HepG2 (cell line): ENCODE data around the gene BPHL. TPM values are rescaled to one million over a fixed set of nuclear protein-coding genes. Genes with fewer than 3 reads are reported as not detected.

ENCODE experiments used
- ATAC-seq: fragments of 200-7000 bp; cut with Tn5 transposase; 3 replicates; pipeline ENCODE4 v1.9.1; 2020; ENCODE audit warnings: mild to moderate bottlenecking, moderate library complexity
- BruUV-seq: library from RNA; stranded (reverse); fragments of 400-500 nt; replicated peaks from 2 replicates; lab custom pipeline; 2021; lab: Mats Ljungman, UMichigan
- CTCF ChIA-PET: fragments of 300-600 bp; formaldehyde crosslinking; extraction: SDS; loops from one replicate; lab custom pipeline; 2021; ENCODE audit warnings: low total read pairs, inconsistent platforms, low intra/inter-chr PET ratio; lab: Yijun Ruan, JAX
- POLR2A ChIA-PET: fragments of 350-600 bp; sonication (Branson Sonifier 250); formaldehyde crosslinking; loops from one replicate; lab custom pipeline; 2020; ENCODE audit warnings: antibody characterized with exemption, inconsistent platforms; lab: Yijun Ruan, JAX
- DNase-seq: peaks from one replicate; pipeline ENCODE4 v3.0.0-alpha.2; 2015; ENCODE audit warnings: low spot score
- FAIRE-seq: peaks from 3 replicates; lab custom pipeline; 2011; peaks lifted over from hg19 to GRCh38; lab: Jason Lieb, UNC
- H2AFZ ChIP-seq: one replicate; pipeline ENCODE4 v1.6.1; 2011; ENCODE audit warnings: low read length, inconsistent platforms
- H3K27ac ChIP-seq: fragments of 300-600 bp; 3 replicates; pipeline ENCODE4 v1.8.0; 2011; ENCODE audit warnings: mixed run types, mild to moderate bottlenecking, mixed read lengths, low read length, inconsistent platforms; ENCODE audit not compliant: insufficient read depth; ENCODE audit errors: extremely low read length
- H3K27me3 ChIP-seq, 2 experiments: fragments of 200-600 bp in 1 of 2; 2 replicates in 1 of 2; 3 replicates in 1 of 2; pipeline versions ENCODE4 v1.6.0 to v1.8.0; 2011; ENCODE audit warnings: low read length in 2 of 2, mild to moderate bottlenecking in 2 of 2, moderate library complexity in 2 of 2, inconsistent platforms in 1 of 2; ENCODE audit not compliant: insufficient read depth in 2 of 2, control insufficient read depth in 1 of 2
- H3K36me3 ChIP-seq, 2 experiments: fragments of 200-600 bp in 1 of 2; replicated peaks in 1 of 2; 2 replicates in 1 of 2; 3 replicates in 1 of 2; pipeline versions ENCODE4 v1.5.1 to v1.8.0; 2011; ENCODE audit warnings: low read length in 2 of 2, inconsistent platforms in 1 of 2; ENCODE audit not compliant: insufficient read depth in 2 of 2, control insufficient read depth in 1 of 2
- H3K4me1 ChIP-seq: 2 replicates; pipeline ENCODE4 v1.5.1; 2012; ENCODE audit warnings: low read length, inconsistent platforms; ENCODE audit not compliant: insufficient read depth
- H3K4me2 ChIP-seq: 2 replicates; pipeline ENCODE4 v1.6.0; 2011; ENCODE audit warnings: low read depth, low read length, inconsistent platforms
- H3K4me3 ChIP-seq, 3 experiments: fragments of 200-600 bp in 1 of 3; sonication (generic), shearing (Covaris generic) in 1 of 3; replicated peaks in 1 of 3; 2 replicates each; pipeline ENCODE4 v1.5.1; 2011 to 2016; ENCODE audit warnings: low read length in 3 of 3, inconsistent platforms in 2 of 3, low read depth in 2 of 3, mild to moderate bottlenecking in 2 of 3, control low read depth in 1 of 3, mixed read lengths in 1 of 3; ENCODE audit not compliant: insufficient read depth in 1 of 3
- H3K79me2 ChIP-seq: one replicate; pipeline ENCODE4 v1.6.1; 2011; ENCODE audit warnings: low read length, inconsistent platforms; ENCODE audit not compliant: insufficient read depth
- H3K9ac ChIP-seq: 2 replicates; pipeline ENCODE4 v1.6.0; 2011; ENCODE audit warnings: mild to moderate bottlenecking, low read depth, low read length, inconsistent platforms; ENCODE audit not compliant: insufficient read depth
- H3K9me3 ChIP-seq: 2 replicates; pipeline ENCODE4 v1.5.1; 2012; ENCODE audit warnings: mild to moderate bottlenecking, low read length
- H4K20me1 ChIP-seq: 2 replicates; pipeline ENCODE4 v1.6.0; 2011; ENCODE audit warnings: inconsistent platforms, mild to moderate bottlenecking, low read length, moderate library complexity; ENCODE audit not compliant: insufficient read depth
- ATF7 ChIP-seq, 2 experiments: fragments of 450-650 bp in 1 of 2; sonication (generic) in 1 of 2; formaldehyde crosslinking in 1 of 2; IDR thresholded peaks; 2 replicates each; pipeline versions ENCODE4 v1.4.0 to v1.6.1; 2016 to 2020; ENCODE audit warnings: antibody characterized with exemption in 1 of 2, mild to moderate bottlenecking in 1 of 2, missing genetic modification reagents in 1 of 2
- DMTF1 ChIP-seq: sonication (generic); formaldehyde crosslinking; IDR thresholded peaks from 2 replicates; pipeline ENCODE4 v1.4.0; 2020; ENCODE audit warnings: mild to moderate bottlenecking, missing genetic modification reagents
- KMT2B ChIP-seq: IDR thresholded peaks from 2 replicates; pipeline ENCODE4 v1.6.1; 2016; ENCODE audit warnings: missing genetic modification reagents, missing compliant biosample characterization
- YEATS2 ChIP-seq: sonication (generic); formaldehyde crosslinking; IDR thresholded peaks from 2 replicates; pipeline ENCODE4 v1.4.0; 2020; ENCODE audit warnings: missing genetic modification reagents, borderline replicate concordance
- ZFX ChIP-seq: sonication (generic); formaldehyde crosslinking; IDR thresholded peaks from 2 replicates; pipeline ENCODE4 v1.4.0; 2020; ENCODE audit warnings: mild to moderate bottlenecking, low read depth, missing genetic modification reagents, moderate library complexity
- WGBS: methylation state at CpG from one replicate; pipeline ENCODE4 v1.1.6; 2017; ENCODE audit warnings: low lambda C conversion rate; 5-methylcytosine and 5-hydroxymethylcytosine counted together
- in situ Hi-C: cut with HindIII; loops from 2 replicates; pipeline ENCODE4 v1.10.0; 2017; ENCODE audit warnings: low pct_unique_long_range_greater_than_20kb; ENCODE audit not compliant: extremely low pct_ligation_motif_present
- intact Hi-C: fragments of 100-400 bp; cut with micrococcal nuclease; formaldehyde crosslinking; loops from one replicate; pipeline ENCODE4 v1.10.0; 2022; ENCODE audit not compliant: unreplicated experiment
- polyA plus RNA-seq, 8 experiments: library from polyadenylated mRNA; depleted of rRNA in 3 of 8; stranded (reverse) in 7 of 8; unstranded in 1 of 8; fragments of >200 nt; fragmentation: Illumina TruSeq in 4 of 8; extraction: Trizol in 4 of 8; gene quantifications; 2 replicates each; pipeline versions ENCODE4 v1.2.1 to v1.2.3, GENCODE V29; 2011 to 2016; ENCODE audit warnings: low read depth in 4 of 8, missing spikeins in 1 of 8, mixed read lengths in 1 of 8; ENCODE audit not compliant: insufficient read depth in 1 of 8
- total RNA-seq, 5 experiments: library from RNA; depleted of rRNA; stranded (reverse); fragments of >200 nt; fragmentation: Illumina TruSeq; extraction: Trizol; gene quantifications; 2 replicates each; pipeline ENCODE4 v1.2.3, GENCODE V29; 2016; ENCODE audit warnings: low read depth in 1 of 5
- TF ChIP-seq, protein P1 (sequence below), 2 experiments: fragments of 450-650 bp in 1 of 2; sonication (generic) in 1 of 2; formaldehyde crosslinking in 1 of 2; IDR thresholded peaks; 2 replicates each; pipeline versions ENCODE4 v1.6.1 to v1.8.0; 2016 to 2022; ENCODE audit warnings: antibody characterized with exemption in 1 of 2, mild to moderate bottlenecking in 1 of 2, missing genetic modification reagents in 1 of 2

Gene BPHL
- total and polyA plus RNA-seq, 2 of the 13 experiments (the other 11 are each of a cell fraction or from before 2014, with no cell fraction given): 37.8 to 39.5 TPM

- no TSS peak for BruUV-seq
- no peak for FAIRE-seq
- Histone ChIP-seq H3K4me3 (no peak overlapping the region), H3K36me3 (peaks cover 29 to 91% of the 10 kb centered on the region in 2 experiments), H2AFZ (no peak overlapping the region), H3K27ac (no peak overlapping the region), H3K79me2 (peaks cover 1% of the 10 kb centered on the region), H3K4me1 (no peaks in the 10 kb centered on the region), H3K9ac (no peak overlapping the region), H3K27me3 (no peaks in the 10 kb centered on the region), H4K20me1 (no peaks in the 10 kb centered on the region), H3K9me3 (no peaks in the 10 kb centered on the region), H3K4me2 (no peak overlapping the region)
- no peak for TF ChIP-seq DMTF1
- TF ChIP-seq KMT2B (CRISPR knock-in tag): no peak
- POLR2A ChIA-PET: no interaction called here
- ATAC-seq: no peak
- in situ Hi-C loops: no loop called here
- over 99% methylated on average over 5 of the region's 5 CpGs for WGBS
- CTCF ChIA-PET: no interaction called here
- intact Hi-C loops: no loop called here
- DNase-seq: no peak
Measured at GRCh38 chr6:3081960-3082359, 36.6 kb upstream of the BPHL start.

DNA sequence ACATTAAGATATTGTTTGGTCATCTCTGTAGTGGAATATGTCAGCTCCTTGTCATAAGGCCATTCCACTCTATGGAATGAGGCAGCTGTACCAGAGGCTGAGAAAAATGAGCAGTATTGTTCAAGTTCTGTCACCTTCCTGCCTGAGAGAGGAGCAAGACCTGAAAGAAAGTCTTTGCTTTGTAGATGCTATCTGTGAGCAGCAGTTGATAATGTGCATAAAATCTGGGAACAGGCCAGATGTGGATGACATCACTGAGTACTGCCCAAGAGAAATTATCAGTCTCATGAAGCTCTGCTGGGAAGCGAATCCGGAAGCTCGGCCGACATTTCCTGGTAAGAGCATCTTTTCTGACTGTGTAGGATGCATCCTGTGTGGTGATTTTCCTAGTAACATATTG lies 33.4 kb upstream of the BPHL start:
- intact Hi-C loops (no loop called here), in situ Hi-C loops (no loop called here)
- ATAC-seq: no peak
- Histone ChIP-seq H4K20me1 (no peaks in the 10 kb centered on the region), H2AFZ (no peak overlapping the region), H3K4me2 (no peak overlapping the region), H3K4me3 (no peak overlapping the region), H3K79me2 (no peaks in the 10 kb centered on the region), H3K4me1 (no peaks in the 10 kb centered on the region), H3K9me3 (no peaks in the 10 kb centered on the region), H3K27me3 (no peaks in the 10 kb centered on the region), H3K9ac (no peak overlapping the region), H3K36me3 (peaks cover 22 to 82% of the 10 kb centered on the region in 2 experiments), H3K27ac (no peak overlapping the region)
- ChIA-PET CTCF (no interaction called here), POLR2A (no interaction called here)
- FAIRE-seq: no peak
- DNase-seq: no peak
- BruUV-seq: no TSS peak
- WGBS: 96% methylated on average over 4 of the region's 4 CpGs
- TF ChIP-seq, protein P1, sequence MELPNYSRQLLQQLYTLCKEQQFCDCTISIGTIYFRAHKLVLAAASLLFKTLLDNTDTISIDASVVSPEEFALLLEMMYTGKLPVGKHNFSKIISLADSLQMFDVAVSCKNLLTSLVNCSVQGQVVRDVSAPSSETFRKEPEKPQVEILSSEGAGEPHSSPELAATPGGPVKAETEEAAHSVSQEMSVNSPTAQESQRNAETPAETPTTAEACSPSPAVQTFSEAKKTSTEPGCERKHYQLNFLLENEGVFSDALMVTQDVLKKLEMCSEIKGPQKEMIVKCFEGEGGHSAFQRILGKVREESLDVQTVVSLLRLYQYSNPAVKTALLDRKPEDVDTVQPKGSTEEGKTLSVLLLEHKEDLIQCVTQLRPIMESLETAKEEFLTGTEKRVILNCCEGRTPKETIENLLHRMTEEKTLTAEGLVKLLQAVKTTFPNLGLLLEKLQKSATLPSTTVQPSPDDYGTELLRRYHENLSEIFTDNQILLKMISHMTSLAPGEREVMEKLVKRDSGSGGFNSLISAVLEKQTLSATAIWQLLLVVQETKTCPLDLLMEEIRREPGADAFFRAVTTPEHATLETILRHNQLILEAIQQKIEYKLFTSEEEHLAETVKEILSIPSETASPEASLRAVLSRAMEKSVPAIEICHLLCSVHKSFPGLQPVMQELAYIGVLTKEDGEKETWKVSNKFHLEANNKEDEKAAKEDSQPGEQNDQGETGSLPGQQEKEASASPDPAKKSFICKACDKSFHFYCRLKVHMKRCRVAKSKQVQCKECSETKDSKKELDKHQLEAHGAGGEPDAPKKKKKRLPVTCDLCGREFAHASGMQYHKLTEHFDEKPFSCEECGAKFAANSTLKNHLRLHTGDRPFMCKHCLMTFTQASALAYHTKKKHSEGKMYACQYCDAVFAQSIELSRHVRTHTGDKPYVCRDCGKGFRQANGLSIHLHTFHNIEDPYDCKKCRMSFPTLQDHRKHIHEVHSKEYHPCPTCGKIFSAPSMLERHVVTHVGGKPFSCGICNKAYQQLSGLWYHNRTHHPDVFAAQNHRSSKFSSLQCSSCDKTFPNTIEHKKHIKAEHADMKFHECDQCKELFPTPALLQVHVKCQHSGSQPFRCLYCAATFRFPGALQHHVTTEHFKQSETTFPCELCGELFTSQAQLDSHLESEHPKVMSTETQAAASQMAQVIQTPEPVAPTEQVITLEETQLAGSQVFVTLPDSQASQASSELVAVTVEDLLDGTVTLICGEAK (IDR thresholded peaks at IDR 0.05): no peak
- TF ChIP-seq, protein P1 (CRISPR knock-in tag; IDR thresholded peaks at IDR 0.05): no peak
- TF ChIP-seq ZFX (CRISPR knock-in tag) (no peak), ATF7 (IDR thresholded peaks at IDR 0.05) (peak; percentile 25; the same call in 1 of the 2 replicates), ATF7 (CRISPR knock-in tag; IDR thresholded peaks at IDR 0.05) (no peak), YEATS2 (no peak)
